A673 (cell line): ENCODE data around the gene SHOX. TPM values are rescaled to one million over a fixed set of nuclear protein-coding genes. Genes with fewer than 3 reads are reported as not detected.
A peak's percentile ranks its signal among the peaks of the same experiment; 100 is the strongest.
"Not testable (repeated sequence)": the region's sequence is repeated elsewhere in the genome, so short reads cannot be mapped to it uniquely, and the experiment has no call there.

Source experiments
- BruUV-seq: library from RNA; stranded (reverse); fragments of 400-500 nt; replicated peaks from 2 replicates; lab custom pipeline; 2021; lab: Mats Ljungman, UMichigan
- CTCF ChIA-PET: fragments of 300-600 bp; sonication (Branson Sonifier 250); formaldehyde crosslinking; loops from one replicate; lab custom pipeline; 2022; ENCODE audit warnings: antibody characterized with exemption; lab: Charles Lee
- POLR2A ChIA-PET: fragments of 300-600 bp; sonication (Branson Sonifier 250); formaldehyde crosslinking; loops from one replicate; lab custom pipeline; 2022; ENCODE audit warnings: antibody characterized with exemption; ENCODE audit not compliant: low non-redundant PET; lab: Charles Lee
- DNase-seq: peaks from one replicate; pipeline ENCODE4 v3.0.0-alpha.2; 2015; ENCODE audit warnings: low spot score
- H3K27ac ChIP-seq: fragments of 200-600 bp; sonication (generic); 2 replicates; pipeline ENCODE4 v1.5.1; 2016; ENCODE audit warnings: mixed run types, low read depth, mild to moderate bottlenecking, mixed read lengths, antibody characterized with exemption, low read length; ENCODE audit not compliant: poor library complexity, severe bottlenecking
- H3K27me3 ChIP-seq: fragments of 200-600 bp; sonication (generic); replicated peaks from 2 replicates; pipeline ENCODE4 v1.6.1; 2017; ENCODE audit warnings: mixed run types, low read depth, mild to moderate bottlenecking, mixed read lengths, antibody characterized with exemption, low read length; ENCODE audit not compliant: insufficient read depth, poor library complexity
- H3K36me3 ChIP-seq: fragments of 200-600 bp; sonication (generic); 2 replicates; pipeline ENCODE4 v1.6.1; 2016; ENCODE audit warnings: mixed run types, mild to moderate bottlenecking, mixed read lengths, antibody characterized with exemption, low read length; ENCODE audit not compliant: insufficient read depth, poor library complexity, severe bottlenecking
- H3K4me1 ChIP-seq: fragments of 200-600 bp; sonication (generic); 2 replicates; pipeline ENCODE4 v1.6.1; 2017; ENCODE audit warnings: mixed run types, mild to moderate bottlenecking, mixed read lengths, antibody characterized with exemption, low read length; ENCODE audit not compliant: insufficient read depth, poor library complexity, severe bottlenecking
- H3K4me3 ChIP-seq: fragments of 200-600 bp; sonication (generic); 2 replicates; pipeline ENCODE4 v1.5.1; 2016; ENCODE audit warnings: low read depth, mixed run types, mild to moderate bottlenecking, mixed read lengths, low read length; ENCODE audit not compliant: poor library complexity, severe bottlenecking
- H3K9me3 ChIP-seq: fragments of 200-600 bp; sonication (generic); 2 replicates; pipeline ENCODE4 v1.6.1; 2016; ENCODE audit warnings: mixed run types, low read depth, mild to moderate bottlenecking, mixed read lengths, antibody characterized with exemption, low read length; ENCODE audit not compliant: poor library complexity, severe bottlenecking
- CTCF ChIP-seq: fragments of 300-800, 200-600 bp; sonication (generic); conservative IDR thresholded peaks from 2 replicates; pipeline ENCODE4 v1.5.1; 2017; ENCODE audit warnings: low read depth, mild to moderate bottlenecking, antibody characterized with exemption, low read length, moderate library complexity, mixed read lengths
- EZH2 ChIP-seq: fragments of 200-600 bp; sonication (generic); IDR thresholded peaks from 2 replicates; pipeline ENCODE4 v1.6.1; 2017; ENCODE audit warnings: borderline replicate concordance, low read depth, mild to moderate bottlenecking, mixed read lengths, antibody characterized with exemption, low read length; ENCODE audit not compliant: poor library complexity, severe bottlenecking
- intact Hi-C: fragments of 100-400 bp; cut with micrococcal nuclease; formaldehyde crosslinking; loops from one replicate; pipeline ENCODE4 v1.10.0; 2022; ENCODE audit not compliant: unreplicated experiment
- total RNA-seq: library from RNA; stranded (reverse); gene quantifications from 2 replicates; pipeline ENCODE4 v1.2.3, GENCODE V29; 2021

Gene SHOX
- total RNA-seq, 1 experiment from 2014 or later: not detected

GRCh38 chrX:623599-624315 is 6.8 kb upstream of the SHOX start:
- ChIA-PET CTCF (no interaction called here), POLR2A (no interaction called here)
- Histone ChIP-seq H3K9me3 (no peaks in the 10 kb centered on the region), H3K27ac (no peak overlapping the region), H3K27me3 (peaks cover 30% of the 10 kb centered on the region), H3K4me1 (no peaks in the 10 kb centered on the region), H3K4me3 (no peak overlapping the region), H3K36me3 (no peaks in the 10 kb centered on the region)
- peak; percentile 27 for DNase-seq
- intact Hi-C loops: no loop called here
- BruUV-seq: no TSS peak
- TF ChIP-seq EZH2: no peak
- no peak for TF ChIP-seq CTCF

- Histone ChIP-seq H3K4me1 (no peaks in the 10 kb centered on the region), H3K36me3 (no peaks in the 10 kb centered on the region), H3K9me3 (no peaks in the 10 kb centered on the region), H3K27ac (no peak overlapping the region), H3K4me3 (no peak overlapping the region), H3K27me3 (peaks cover 35% of the 10 kb centered on the region)
- no peak for TF ChIP-seq CTCF
- ChIA-PET CTCF (no interaction called here), POLR2A (no interaction called here)
- DNase-seq: no peak
- intact Hi-C loops: no loop called here
- no TSS peak for BruUV-seq
Measured at GRCh38 chrX:625137-625691, 5.4 kb upstream of the SHOX start.

- POLR2A ChIA-PET, H3K36me3 ChIP-seq, H3K9me3 ChIP-seq, intact Hi-C loops, CTCF ChIA-PET, DNase-seq, BruUV-seq, H3K27ac ChIP-seq, H3K4me1 ChIP-seq, H3K4me3 ChIP-seq: not testable (repeated sequence)
- H3K27me3 ChIP-seq: peaks cover 35% of the 10 kb centered on the region
Measured at GRCh38 chrX:626047-626446, 4.5 kb upstream of the SHOX start.
